Panc1 (cell line): Measurements from ENCODE around the gene RAP2B. TPM values are rescaled to one million over a fixed set of nuclear protein-coding genes. Genes with fewer than 3 reads are reported as not detected.
A peak's percentile ranks its signal among the peaks of the same experiment; 100 is the strongest.

Source experiments
- ATAC-seq: fragments of 200-7000 bp; cut with Tn5 transposase; 2 replicates; pipeline ENCODE4 v1.9.1; 2020; ENCODE audit warnings: mild to moderate bottlenecking, moderate library complexity
- BruUV-seq: library from RNA; stranded (reverse); fragments of 400-500 nt; replicated peaks from 2 replicates; lab custom pipeline; 2021; lab: Mats Ljungman, UMichigan
- CTCF ChIA-PET: fragments of 300-600 bp; sonication (Branson Sonifier 250); formaldehyde crosslinking; loops from one replicate; lab custom pipeline; 2022; ENCODE audit warnings: antibody characterized with exemption; lab: Charles Lee
- POLR2A ChIA-PET: fragments of 300-600 bp; sonication (Branson Sonifier 250); formaldehyde crosslinking; loops from one replicate; lab custom pipeline; 2022; ENCODE audit warnings: antibody characterized with exemption; lab: Charles Lee
- DNase-seq: peaks from one replicate; pipeline ENCODE4 v3.0.0-alpha.2; 2010; ENCODE audit warnings: low read depth, low spot score
- H3K27ac ChIP-seq: 2 replicates; pipeline ENCODE4 v1.5.1; 2011; ENCODE audit warnings: mild to moderate bottlenecking, low read length, inconsistent platforms
- H3K27me3 ChIP-seq: fragments of 200-500 bp; sonication (Bioruptor generic); 2 replicates; pipeline ENCODE4 v1.6.0; 2014; ENCODE audit warnings: low read length, inconsistent platforms; ENCODE audit not compliant: control insufficient read depth, insufficient read depth
- H3K36me3 ChIP-seq: fragments of 200-500 bp; sonication (Bioruptor generic); 2 replicates; pipeline ENCODE4 v1.5.1; 2014; ENCODE audit warnings: inconsistent platforms, mild to moderate bottlenecking, low read length, moderate library complexity; ENCODE audit not compliant: control insufficient read depth, insufficient read depth
- H3K4me1 ChIP-seq: 2 replicates; pipeline ENCODE4 v1.5.1; 2011; ENCODE audit warnings: inconsistent platforms, mild to moderate bottlenecking, low read length, moderate library complexity; ENCODE audit not compliant: control insufficient read depth, insufficient read depth
- H3K4me3 ChIP-seq, 2 experiments: 2 replicates each; pipeline ENCODE4 v1.5.1; 2011 to 2012; ENCODE audit warnings: low read depth in 2 of 2, low read length in 2 of 2, mild to moderate bottlenecking in 2 of 2, inconsistent platforms in 1 of 2, moderate library complexity in 1 of 2
- H3K9me3 ChIP-seq: fragments of 200-500 bp; sonication (Bioruptor generic); 2 replicates; pipeline ENCODE4 v1.5.1; 2014; ENCODE audit warnings: low read depth, mild to moderate bottlenecking, inconsistent platforms, low read length, moderate library complexity; ENCODE audit not compliant: control insufficient read depth, insufficient read depth
- POLR2AphosphoS5 ChIP-seq: IDR thresholded peaks from 2 replicates; pipeline ENCODE4 v1.6.1; 2012; ENCODE audit warnings: mild to moderate bottlenecking, low read depth, low read length, moderate library complexity
- SIN3A ChIP-seq: IDR thresholded peaks from 2 replicates; pipeline ENCODE4 v1.6.1; 2012; ENCODE audit warnings: low read depth, mild to moderate bottlenecking, low read length, moderate library complexity, borderline replicate concordance; ENCODE audit not compliant: insufficient read depth
- TCF7L2 ChIP-seq: IDR thresholded peaks from 2 replicates; pipeline ENCODE4 v1.6.1; 2011; ENCODE audit warnings: mild to moderate bottlenecking, low read depth, low read length, inconsistent platforms
- in situ Hi-C: cut with HindIII; loops from 2 replicates; pipeline ENCODE4 v1.10.0; 2016; ENCODE audit warnings: low sequenced_read_pairs, low pct_unique_long_range_greater_than_20kb
- intact Hi-C: fragments of 100-400 bp; cut with micrococcal nuclease; formaldehyde crosslinking; loops from one replicate; pipeline ENCODE4 v1.10.0; 2022; ENCODE audit not compliant: unreplicated experiment
- total RNA-seq: library from RNA; stranded (reverse); gene quantifications from one replicate; pipeline ENCODE4 v1.2.1, GENCODE V29; 2021; ENCODE audit not compliant: unreplicated experiment
- TF ChIP-seq, protein P1 (sequence below), 2 experiments: IDR thresholded peaks; 2 replicates each; pipeline ENCODE4 v1.6.1; 2011 to 2012; ENCODE audit warnings: low read depth in 2 of 2, control low read depth in 1 of 2, low read length in 1 of 2, mild to moderate bottlenecking in 1 of 2, moderate library complexity in 1 of 2; ENCODE audit not compliant: insufficient read depth in 1 of 2
- TF ChIP-seq, protein P2 (sequence below): fragments of 450-650 bp; IDR thresholded peaks from 2 replicates; pipeline ENCODE4 v1.5.1; 2017; ENCODE audit warnings: mild to moderate bottlenecking

The RAP2B gene
- total RNA-seq, 1 experiment from 2014 or later = 14.7 TPM

DNA sequence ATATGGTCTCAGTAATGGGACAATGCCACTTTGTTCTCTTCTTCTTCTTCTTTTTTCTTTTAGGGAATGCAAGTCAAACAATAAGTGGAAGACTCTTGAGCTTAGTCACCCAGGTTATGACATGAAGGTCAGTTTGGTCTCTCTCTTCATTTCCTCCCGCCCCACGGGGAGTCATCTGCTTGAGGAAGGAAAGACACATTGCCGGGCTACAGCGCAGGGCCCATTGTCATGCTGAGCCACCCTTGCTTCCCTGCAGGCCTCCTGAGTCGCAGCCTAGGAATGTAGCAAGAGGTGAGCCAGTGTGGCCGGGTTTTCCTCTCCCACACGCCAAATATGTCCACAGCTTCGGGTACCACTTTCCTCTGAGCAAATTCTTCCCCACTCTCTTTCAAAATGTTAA, 47.6 kb downstream of the RAP2B start:
- POLR2A ChIA-PET = interaction anchor here (0.5 kb wide), 1 partner anchor 16 kb away, joined by 7 read pairs; no protein-coding TSS in a partner anchor
- H3K27ac ChIP-seq = no peak overlapping the region

DNA sequence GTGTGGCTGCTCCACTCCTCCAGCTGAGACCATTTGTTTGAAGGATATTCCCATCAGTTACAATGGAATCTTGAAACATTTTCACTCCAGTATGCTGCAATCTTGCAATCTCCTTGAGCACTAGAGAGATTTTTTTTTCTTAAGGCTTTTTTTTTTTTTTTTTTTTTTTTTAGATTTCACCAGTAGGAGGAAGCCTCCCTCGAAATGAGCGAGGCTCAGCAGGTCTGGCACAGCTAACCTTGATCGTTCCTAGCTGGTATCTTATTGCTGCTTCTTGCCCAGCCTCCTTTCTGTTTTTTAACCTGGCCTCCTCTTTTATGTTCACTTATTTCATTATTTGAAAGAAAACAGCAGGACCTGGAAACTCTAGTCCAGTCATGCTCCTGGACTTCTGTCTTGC, 48.1 kb downstream of the RAP2B start:
- H3K27ac ChIP-seq = no peak overlapping the region
- in situ Hi-C loops (no loop called here), intact Hi-C loops (no loop called here)
- H3K4me3 ChIP-seq = no peak overlapping the region
- no peaks in the 10 kb centered on the region for H3K4me1 ChIP-seq
- CTCF ChIA-PET = interaction anchor here (0.7 kb wide), 1 partner anchor 167 kb away, joined by 5 read pairs; no protein-coding TSS in a partner anchor
- TF ChIP-seq SIN3A = no peak
- TF ChIP-seq POLR2AphosphoS5 = no peak
- TF ChIP-seq, protein P1, sequence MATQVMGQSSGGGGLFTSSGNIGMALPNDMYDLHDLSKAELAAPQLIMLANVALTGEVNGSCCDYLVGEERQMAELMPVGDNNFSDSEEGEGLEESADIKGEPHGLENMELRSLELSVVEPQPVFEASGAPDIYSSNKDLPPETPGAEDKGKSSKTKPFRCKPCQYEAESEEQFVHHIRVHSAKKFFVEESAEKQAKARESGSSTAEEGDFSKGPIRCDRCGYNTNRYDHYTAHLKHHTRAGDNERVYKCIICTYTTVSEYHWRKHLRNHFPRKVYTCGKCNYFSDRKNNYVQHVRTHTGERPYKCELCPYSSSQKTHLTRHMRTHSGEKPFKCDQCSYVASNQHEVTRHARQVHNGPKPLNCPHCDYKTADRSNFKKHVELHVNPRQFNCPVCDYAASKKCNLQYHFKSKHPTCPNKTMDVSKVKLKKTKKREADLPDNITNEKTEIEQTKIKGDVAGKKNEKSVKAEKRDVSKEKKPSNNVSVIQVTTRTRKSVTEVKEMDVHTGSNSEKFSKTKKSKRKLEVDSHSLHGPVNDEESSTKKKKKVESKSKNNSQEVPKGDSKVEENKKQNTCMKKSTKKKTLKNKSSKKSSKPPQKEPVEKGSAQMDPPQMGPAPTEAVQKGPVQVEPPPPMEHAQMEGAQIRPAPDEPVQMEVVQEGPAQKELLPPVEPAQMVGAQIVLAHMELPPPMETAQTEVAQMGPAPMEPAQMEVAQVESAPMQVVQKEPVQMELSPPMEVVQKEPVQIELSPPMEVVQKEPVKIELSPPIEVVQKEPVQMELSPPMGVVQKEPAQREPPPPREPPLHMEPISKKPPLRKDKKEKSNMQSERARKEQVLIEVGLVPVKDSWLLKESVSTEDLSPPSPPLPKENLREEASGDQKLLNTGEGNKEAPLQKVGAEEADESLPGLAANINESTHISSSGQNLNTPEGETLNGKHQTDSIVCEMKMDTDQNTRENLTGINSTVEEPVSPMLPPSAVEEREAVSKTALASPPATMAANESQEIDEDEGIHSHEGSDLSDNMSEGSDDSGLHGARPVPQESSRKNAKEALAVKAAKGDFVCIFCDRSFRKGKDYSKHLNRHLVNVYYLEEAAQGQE (IDR thresholded peaks at IDR 0.05; ENCODE audit: insufficient read depth in 1 of 2, low read depth in 2 of 2, low read length in 1 of 2) = no peak
- TF ChIP-seq, protein P2, sequence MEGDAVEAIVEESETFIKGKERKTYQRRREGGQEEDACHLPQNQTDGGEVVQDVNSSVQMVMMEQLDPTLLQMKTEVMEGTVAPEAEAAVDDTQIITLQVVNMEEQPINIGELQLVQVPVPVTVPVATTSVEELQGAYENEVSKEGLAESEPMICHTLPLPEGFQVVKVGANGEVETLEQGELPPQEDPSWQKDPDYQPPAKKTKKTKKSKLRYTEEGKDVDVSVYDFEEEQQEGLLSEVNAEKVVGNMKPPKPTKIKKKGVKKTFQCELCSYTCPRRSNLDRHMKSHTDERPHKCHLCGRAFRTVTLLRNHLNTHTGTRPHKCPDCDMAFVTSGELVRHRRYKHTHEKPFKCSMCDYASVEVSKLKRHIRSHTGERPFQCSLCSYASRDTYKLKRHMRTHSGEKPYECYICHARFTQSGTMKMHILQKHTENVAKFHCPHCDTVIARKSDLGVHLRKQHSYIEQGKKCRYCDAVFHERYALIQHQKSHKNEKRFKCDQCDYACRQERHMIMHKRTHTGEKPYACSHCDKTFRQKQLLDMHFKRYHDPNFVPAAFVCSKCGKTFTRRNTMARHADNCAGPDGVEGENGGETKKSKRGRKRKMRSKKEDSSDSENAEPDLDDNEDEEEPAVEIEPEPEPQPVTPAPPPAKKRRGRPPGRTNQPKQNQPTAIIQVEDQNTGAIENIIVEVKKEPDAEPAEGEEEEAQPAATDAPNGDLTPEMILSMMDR = no peak
- no peak for TF ChIP-seq TCF7L2
- no peak for ATAC-seq
- no TSS peak for BruUV-seq
- no peak for DNase-seq
- H3K27me3 ChIP-seq = no peaks in the 10 kb centered on the region
- POLR2A ChIA-PET = interaction anchor here (0.5 kb wide), 1 partner anchor 17 kb away, joined by 7 read pairs; no protein-coding TSS in a partner anchor
- no peaks in the 10 kb centered on the region for H3K36me3 ChIP-seq
- H3K9me3 ChIP-seq = no peaks in the 10 kb centered on the region

More for the DNA sequence above, 47.6 kb downstream of the RAP2B start:
- no peak overlapping the region for H3K4me3 ChIP-seq
- DNase-seq = no peak
- no peaks in the 10 kb centered on the region for H3K27me3 ChIP-seq
- no peaks in the 10 kb centered on the region for H3K9me3 ChIP-seq
- CTCF ChIA-PET = no interaction called here
- intact Hi-C loops (no loop called here), in situ Hi-C loops (no loop called here)
- H3K36me3 ChIP-seq = no peaks in the 10 kb centered on the region
- peak; percentile 76 for ATAC-seq
- TF ChIP-seq, protein P1 (IDR thresholded peaks at IDR 0.05; ENCODE audit: insufficient read depth in 1 of 2, low read depth in 2 of 2, low read length in 1 of 2) = no peak
- TF ChIP-seq POLR2AphosphoS5 (no peak), SIN3A (no peak), TCF7L2 (no peak)
- TF ChIP-seq, protein P2 = no peak
- no TSS peak for BruUV-seq
- no peaks in the 10 kb centered on the region for H3K4me1 ChIP-seq
